H54 (cell line): ENCODE measurements around the gene THSD4.

Experiments
- DNase-seq: peaks from one replicate; pipeline ENCODE4 v3.0.0; 2011; ENCODE audit warnings: low spot score, mixed read lengths; ENCODE audit not compliant: insufficient read length
- FAIRE-seq: peaks from 3 replicates; lab custom pipeline; 2011; peaks lifted over from hg19 to GRCh38; lab: Jason Lieb, UNC
- POLR2A ChIP-seq: IDR thresholded peaks from 2 replicates; pipeline ENCODE4 v1.6.1; 2011; ENCODE audit warnings: low read depth, mild to moderate bottlenecking, low read length

The THSD4 gene

DNA sequence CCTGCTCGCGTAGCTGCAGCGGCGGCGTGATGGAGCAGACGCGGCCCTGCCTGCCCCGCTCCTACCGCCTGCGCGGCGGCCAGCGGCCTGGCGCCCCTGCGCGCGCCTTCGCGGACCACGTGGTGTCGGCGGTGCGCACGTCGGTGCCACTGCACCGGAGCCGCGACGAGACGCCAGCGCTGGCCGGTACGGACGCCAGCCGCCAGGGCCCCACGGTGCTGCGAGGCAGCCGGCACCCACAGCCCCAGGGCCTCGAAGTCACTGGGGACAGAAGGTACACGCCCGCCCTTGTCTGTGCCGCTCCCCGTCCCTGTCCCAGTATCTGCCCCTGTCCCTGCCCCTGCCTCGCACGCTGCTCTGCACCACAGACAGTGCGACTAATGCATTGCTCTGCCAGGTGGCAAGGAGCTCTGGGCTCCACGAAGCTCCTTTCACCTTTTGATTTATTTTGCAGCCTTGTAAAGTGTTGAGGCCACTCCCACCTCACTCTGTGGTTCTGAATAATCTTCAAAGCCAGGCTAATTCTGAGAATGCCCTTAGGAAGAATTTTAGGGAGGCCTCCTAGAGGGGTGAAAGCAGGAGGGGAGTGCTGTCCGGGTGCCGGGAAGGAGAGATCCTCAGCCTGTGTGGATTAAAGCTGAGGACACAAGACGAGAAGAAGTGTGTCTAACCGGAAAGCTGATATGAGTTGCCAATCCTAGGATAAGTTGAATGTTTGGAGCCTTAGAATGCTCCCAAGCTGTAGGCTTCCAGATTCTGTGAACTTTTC lies 100.0 kb downstream of the THSD4 start:
- TF ChIP-seq POLR2A, result no peak
- no peak for FAIRE-seq
- DNase-seq, result no peak

DNA sequence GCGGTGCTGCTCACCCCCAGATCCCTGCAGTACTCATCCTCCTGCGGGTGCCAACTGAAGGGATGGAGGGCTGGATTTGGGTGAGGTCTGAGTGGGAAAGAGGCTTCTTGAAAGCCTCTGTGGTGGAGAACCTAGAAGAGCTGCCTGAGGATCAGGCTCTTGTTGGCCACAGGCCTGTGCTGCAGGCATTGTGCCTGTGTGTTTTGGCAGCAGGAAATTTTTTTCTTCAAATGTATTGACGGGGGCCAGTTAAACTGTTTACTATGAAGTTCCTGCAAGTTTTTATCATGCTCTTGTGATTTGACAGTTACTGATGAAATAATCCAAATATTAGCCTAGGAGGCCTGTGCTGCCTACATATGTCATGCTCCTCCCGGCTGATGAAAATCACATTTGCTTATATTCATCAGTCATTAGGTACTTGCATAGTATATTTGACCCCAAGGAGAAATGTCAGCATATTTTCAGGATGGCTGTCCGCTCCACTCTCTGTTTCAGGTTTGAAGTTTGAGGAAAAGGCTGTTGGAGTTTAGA lies 103.1 kb downstream of the THSD4 start:
- DNase-seq, result no peak
- TF ChIP-seq POLR2A, result no peak
- FAIRE-seq, result no peak

- no peak for FAIRE-seq
Observed at GRCh38 chr15:71219101-71219500, 103.8 kb downstream of the THSD4 start.

GRCh38 chr15:71219645-71220044 lies 104.4 kb downstream of the THSD4 start:
- no peak for DNase-seq
- FAIRE-seq, result no peak
- no peak for TF ChIP-seq POLR2A

More at GRCh38 chr15:71219101-71219500, 103.8 kb downstream of the THSD4 start:
- DNase-seq, result no peak
- TF ChIP-seq POLR2A, result no peak

DNA sequence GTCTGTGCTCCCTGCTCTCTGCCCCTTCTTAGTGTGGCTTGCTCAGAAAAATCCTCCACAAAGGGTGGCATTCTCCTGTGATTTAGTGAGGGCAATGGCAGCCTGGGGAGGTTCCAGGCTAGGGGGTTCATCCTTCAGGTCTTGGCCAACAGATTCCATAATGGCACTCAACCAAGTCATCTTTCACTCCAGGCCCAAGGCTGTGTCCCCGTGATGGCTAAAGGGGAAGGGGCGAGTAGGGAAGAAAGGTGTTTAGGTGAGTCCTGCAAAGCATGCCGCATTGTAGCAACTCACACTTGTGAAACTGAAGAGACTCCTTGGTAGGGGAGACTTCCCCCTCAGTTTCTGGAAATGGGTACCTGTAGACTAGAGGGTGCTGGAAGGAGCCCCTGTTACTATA lies 105.6 kb downstream of the THSD4 start:
- FAIRE-seq, result no peak
- no peak for TF ChIP-seq POLR2A
- no peak for DNase-seq

GRCh38 chr15:71221417-71221816 lies 106.1 kb downstream of the THSD4 start:
- DNase-seq (no peak), FAIRE-seq (no peak)
- TF ChIP-seq POLR2A, result no peak

- TF ChIP-seq POLR2A, result no peak
- FAIRE-seq (no peak), DNase-seq (no peak)
Observed at GRCh38 chr15:71223516-71223915, 108.2 kb downstream of the THSD4 start.

DNA sequence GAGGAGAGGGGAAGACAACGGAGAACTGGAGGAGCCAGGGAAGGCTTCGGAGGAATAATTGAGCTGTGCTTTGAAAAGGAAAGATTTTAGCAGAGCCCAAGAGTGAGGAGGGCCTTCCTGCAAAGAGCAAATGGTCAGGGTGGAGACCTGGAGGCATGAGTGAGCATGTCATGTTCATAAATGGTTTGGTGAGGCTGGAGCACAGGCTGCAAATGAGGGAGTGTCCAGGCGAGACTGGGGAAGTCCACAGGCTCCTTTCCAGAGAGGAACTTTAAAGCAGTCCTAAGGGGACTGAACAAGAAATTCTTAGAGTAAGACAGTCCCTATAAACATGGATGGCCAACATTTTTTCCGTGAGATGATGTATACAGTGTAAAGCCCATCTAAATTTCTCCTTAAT lies 108.8 kb downstream of the THSD4 start:
- FAIRE-seq (no peak), DNase-seq (no peak)
- no peak for TF ChIP-seq POLR2A

- DNase-seq (no peak), FAIRE-seq (no peak)
- TF ChIP-seq POLR2A, result no peak
Observed at GRCh38 chr15:71225851-71226250, 110.6 kb downstream of the THSD4 start.

DNA sequence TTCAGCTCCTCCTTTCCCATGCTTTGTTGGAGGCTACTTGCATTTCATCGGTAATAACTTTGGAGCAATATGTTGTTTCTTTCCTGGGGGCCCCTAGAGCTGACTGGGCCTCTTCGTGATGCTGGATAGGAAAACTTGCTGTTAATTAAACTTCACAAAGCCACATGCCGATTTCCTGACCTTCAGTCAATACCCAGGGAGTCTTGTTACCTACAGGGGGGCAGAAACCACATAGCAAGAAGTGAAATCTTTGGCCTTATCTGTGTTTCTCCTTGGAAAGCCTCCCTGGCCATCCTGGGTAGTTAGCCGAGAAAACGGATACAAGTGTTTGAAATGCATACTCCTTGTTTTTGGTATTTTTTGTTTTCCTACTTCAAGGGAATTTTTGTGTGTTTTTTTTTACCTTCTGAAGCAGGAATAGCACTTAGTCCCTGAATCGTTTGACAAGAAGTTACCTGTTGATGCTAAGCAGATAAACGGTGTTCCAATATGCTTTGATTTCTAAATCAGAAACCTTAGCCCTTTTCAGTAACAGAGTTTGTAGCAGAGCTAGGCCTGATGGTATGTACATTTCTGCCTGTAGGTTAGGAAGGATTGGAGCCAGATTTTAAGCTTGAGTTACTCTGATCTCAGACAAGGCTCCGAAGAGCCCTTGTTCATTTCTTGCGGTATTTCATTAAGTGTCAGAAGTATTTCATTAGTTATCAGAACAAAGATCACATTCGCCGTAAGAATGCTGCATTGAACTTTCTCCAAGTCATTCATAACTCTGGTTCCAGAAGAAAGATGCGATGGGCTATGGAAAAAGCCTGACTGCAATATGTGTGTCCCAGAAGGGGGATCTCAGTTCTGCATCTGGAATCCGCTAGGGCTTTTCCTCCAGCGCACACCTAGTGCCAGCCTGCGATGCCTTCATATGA lies 111.5 kb downstream of the THSD4 start:
- FAIRE-seq (no peak), DNase-seq (no peak)
- no peak for TF ChIP-seq POLR2A

GRCh38 chr15:71228403-71228802 lies 113.1 kb downstream of the THSD4 start:
- DNase-seq (no peak), FAIRE-seq (no peak)
- no peak for TF ChIP-seq POLR2A

GRCh38 chr15:71230303-71230702 lies 115.0 kb downstream of the THSD4 start:
- DNase-seq (no peak), FAIRE-seq (no peak)
- no peak for TF ChIP-seq POLR2A

GRCh38 chr15:71231758-71232157 lies 116.5 kb downstream of the THSD4 start:
- no peak for TF ChIP-seq POLR2A
- FAIRE-seq, result no peak

DNA sequence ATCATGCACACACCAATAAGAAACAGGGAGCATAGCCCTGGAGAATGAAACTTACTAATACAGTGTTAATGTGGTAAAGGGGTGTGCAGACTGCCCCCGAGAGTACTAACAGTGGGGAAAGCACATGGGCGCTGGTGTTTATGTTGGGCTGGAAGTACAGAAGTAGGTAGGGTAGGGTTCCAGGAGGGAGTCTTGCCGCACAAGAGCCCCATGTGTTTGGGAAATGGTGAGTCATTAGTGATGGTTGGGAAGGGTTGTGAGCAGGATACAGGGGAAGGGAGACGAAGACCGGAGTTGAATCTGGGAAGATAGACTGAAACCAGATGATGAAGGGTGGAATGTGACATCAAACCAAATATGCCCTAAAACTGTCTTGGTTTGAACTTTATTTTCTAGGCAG lies 117.1 kb downstream of the THSD4 start:
- DNase-seq (no peak), FAIRE-seq (no peak)
- TF ChIP-seq POLR2A, result no peak

More at GRCh38 chr15:71231758-71232157, 116.5 kb downstream of the THSD4 start:
- DNase-seq, result no peak
